AG04449 (cell line): Measurements from ENCODE around the gene CDH12.

ENCODE experiments used
- CTCF ChIA-PET: fragments of 350-600 bp; formaldehyde crosslinking; extraction: SDS; loops from one replicate; lab custom pipeline; 2021; ENCODE audit warnings: antibody characterized with exemption; lab: Yijun Ruan, JAX
- POLR2A ChIA-PET: fragments of 400-600, 350-600 bp; formaldehyde crosslinking; extraction: SDS; loops from one replicate; lab custom pipeline; 2020; ENCODE audit warnings: antibody characterized with exemption, inconsistent platforms; lab: Yijun Ruan, JAX
- DNase-seq: peaks from one replicate; pipeline ENCODE4 v3.0.0-alpha.2; 2010; ENCODE audit warnings: low read depth, low spot score
- H3K4me3 ChIP-seq: 2 replicates; pipeline ENCODE4 v1.5.1; 2011; ENCODE audit warnings: low read depth, mild to moderate bottlenecking, control low read depth, low read length
- TF ChIP-seq, protein P1 (sequence below): IDR thresholded peaks from one replicate; pipeline ENCODE4 v1.5.1; 2011; ENCODE audit warnings: mild to moderate bottlenecking, moderate library complexity, low read length, control low read depth, inconsistent platforms; ENCODE audit not compliant: insufficient read depth; ENCODE audit errors: missing control alignments

The CDH12 gene

DNA sequence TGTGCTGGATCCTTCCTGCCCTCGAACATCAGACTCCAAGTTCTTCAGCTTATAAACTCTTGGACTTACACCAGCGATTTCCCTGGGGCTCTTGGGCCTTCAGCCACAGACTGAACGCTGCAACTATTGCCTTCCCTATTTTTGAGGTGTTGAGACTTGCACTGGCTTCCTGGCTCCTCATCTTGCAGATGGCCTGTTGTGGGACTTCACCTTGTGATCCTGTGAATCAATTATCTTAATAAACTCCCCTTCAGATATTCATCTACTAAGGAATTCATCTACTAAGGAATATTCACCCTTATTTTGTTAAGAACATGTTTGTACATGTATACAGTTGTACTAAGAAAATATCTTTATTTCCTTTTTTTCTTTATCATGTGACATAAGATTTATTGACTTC lies 1079.7 kb downstream of the CDH12 start:
- DNase-seq: no peak

DNA sequence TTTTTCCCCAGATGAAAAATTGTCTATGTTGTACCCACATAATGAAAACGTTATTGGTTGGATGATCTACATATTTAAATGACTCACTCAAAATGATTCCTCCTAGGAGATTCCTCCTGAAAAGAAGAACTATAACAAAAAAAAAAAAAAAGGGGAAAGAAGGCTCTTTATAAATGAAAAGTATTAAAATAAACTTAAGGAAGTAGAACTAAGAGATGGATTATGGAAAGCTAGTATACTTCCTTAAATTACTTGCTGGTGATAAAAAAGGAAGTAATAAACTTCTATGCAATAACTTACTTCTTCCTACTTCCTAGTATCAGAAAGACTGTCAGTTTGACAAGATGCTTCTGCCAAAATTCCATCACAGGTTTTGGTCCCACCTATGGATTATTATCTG lies 1087.7 kb downstream of the CDH12 start:
- DNase-seq: no peak
- TF ChIP-seq, protein P1, sequence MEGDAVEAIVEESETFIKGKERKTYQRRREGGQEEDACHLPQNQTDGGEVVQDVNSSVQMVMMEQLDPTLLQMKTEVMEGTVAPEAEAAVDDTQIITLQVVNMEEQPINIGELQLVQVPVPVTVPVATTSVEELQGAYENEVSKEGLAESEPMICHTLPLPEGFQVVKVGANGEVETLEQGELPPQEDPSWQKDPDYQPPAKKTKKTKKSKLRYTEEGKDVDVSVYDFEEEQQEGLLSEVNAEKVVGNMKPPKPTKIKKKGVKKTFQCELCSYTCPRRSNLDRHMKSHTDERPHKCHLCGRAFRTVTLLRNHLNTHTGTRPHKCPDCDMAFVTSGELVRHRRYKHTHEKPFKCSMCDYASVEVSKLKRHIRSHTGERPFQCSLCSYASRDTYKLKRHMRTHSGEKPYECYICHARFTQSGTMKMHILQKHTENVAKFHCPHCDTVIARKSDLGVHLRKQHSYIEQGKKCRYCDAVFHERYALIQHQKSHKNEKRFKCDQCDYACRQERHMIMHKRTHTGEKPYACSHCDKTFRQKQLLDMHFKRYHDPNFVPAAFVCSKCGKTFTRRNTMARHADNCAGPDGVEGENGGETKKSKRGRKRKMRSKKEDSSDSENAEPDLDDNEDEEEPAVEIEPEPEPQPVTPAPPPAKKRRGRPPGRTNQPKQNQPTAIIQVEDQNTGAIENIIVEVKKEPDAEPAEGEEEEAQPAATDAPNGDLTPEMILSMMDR: no peak
- CTCF ChIA-PET: no interaction called here
- no peak overlapping the region for H3K4me3 ChIP-seq
- POLR2A ChIA-PET: no interaction called here

More for the DNA sequence above, 1079.7 kb downstream of the CDH12 start:
- ChIA-PET CTCF (no interaction called here), POLR2A (no interaction called here)
- TF ChIP-seq, protein P1: no peak
- H3K4me3 ChIP-seq: no peak overlapping the region

DNA sequence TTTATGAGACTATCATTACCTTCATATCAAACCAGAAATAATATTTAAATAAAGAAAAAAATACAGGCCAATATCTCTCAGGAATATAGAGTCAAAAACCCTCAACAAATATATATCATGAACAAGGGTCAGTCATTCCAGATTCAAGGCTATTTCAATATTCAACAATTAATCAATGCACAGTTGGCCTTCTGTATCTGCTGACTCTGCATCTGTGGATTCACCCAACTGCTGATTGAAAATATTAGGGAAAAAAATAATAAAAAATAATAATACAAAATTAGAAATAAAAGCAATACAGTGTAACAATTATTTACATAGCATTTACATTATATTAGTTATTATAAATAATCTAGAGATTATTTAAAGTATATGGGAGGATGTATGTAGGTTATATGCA lies 1114.0 kb downstream of the CDH12 start:
- H3K4me3 ChIP-seq: no peak overlapping the region
- TF ChIP-seq, protein P1: no peak
- CTCF ChIA-PET: no interaction called here
- DNase-seq: no peak
- POLR2A ChIA-PET: no interaction called here

DNA sequence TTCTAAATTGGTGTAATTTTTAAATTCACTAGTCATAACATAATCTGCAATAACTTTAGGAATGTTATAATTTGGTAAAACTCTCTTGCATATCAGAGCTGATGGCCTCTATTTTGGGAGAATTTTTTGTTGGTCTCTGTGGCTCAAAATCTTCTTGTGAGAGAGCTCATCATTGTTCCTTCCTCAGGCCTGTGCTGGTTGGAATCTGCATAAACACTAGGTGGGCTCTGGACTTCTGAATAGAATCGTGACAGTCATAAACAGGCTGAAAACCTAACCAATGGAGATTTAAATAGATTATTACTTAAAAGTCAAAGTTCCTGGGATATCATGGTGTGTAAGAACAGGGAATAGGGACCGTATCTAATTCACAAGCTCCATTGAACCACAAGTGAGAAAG lies 1129.6 kb downstream of the CDH12 start:
- TF ChIP-seq, protein P1: no peak
- POLR2A ChIA-PET: no interaction called here
- H3K4me3 ChIP-seq: no peak overlapping the region
- no peak for DNase-seq
- CTCF ChIA-PET: no interaction called here

DNA sequence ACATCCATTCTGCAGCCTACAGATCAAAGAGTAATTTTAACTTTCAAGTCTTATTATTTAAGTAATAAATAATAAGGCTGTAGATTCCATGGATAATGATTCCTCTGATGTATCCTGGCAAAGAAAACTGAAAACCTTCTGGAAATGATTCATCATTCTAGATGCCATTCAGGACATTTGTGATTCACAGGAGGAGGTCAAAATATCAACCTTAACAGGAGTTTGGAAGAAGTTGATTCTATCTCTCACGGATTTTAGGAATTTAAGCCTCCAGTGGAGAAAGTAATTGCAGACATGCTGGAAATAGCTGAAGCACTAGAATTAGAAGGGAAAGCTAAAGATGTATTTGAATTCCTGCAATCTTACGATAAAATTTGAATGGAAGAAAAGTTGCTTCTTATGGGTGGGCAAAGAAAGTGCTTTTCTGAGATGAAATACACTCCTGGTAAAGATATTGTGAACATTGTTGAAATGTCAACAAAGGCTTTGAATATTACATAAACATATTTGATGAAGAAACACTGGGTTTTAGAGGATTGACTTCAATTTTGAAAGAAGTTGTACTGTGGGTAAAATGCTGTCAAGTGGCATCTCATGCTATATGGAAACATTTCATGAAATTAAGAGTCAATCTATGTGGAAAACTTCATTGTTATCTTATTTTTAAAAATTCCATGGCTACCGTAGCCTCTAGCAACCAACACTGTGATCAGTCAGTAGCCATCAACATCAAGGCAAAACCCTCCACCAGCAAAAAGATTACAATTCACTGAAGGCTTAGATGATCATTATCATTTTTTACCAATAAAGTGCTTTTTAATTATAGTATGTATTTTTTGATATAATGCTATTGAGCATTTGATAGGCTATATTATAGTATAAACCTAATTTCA lies 1141.0 kb downstream of the CDH12 start:
- TF ChIP-seq, protein P1: no peak
- ChIA-PET CTCF (no interaction called here), POLR2A (no interaction called here)
- no peak for DNase-seq
- no peak overlapping the region for H3K4me3 ChIP-seq

DNA sequence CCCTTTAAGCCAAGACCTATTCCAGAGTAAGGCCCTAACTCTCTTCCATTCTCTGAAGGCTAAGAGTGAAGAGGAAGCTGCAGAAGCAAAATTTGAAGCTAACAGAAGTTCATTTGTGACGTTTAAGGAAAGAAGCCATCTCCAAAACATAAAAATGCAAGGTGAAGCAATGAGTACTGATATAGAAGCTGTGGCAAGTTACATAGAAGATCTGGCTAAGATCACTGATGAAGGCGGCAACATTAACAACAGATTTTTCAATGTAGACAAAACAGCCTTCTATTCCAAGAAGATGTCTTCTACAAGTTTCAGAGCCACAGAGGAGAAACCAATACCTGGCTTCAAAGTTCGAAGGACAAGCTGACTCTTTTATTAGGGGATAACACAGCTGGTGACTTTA lies 1143.4 kb downstream of the CDH12 start:
- no peak for DNase-seq
- ChIA-PET POLR2A (no interaction called here), CTCF (no interaction called here)
- H3K4me3 ChIP-seq: no peak overlapping the region
- TF ChIP-seq, protein P1: no peak
